ENCODE measurements around the gene RIMS4.

GRCh38 chr20:44805979-44806620, 4.2 kb downstream of the RIMS4 start:
- TF ChIP-seq CTCF (IDR thresholded peaks at IDR 0.05; ENCODE audit: insufficient read depth, low read length) (no peak), POLR2AphosphoS5 (IDR thresholded peaks at IDR 0.05; ENCODE audit: low read depth) (no peak), REST (IDR thresholded peaks at IDR 0.05; ENCODE audit: insufficient replicate concordance, low read depth) (no peak), GABPA (IDR thresholded peaks at IDR 0.05; ENCODE audit: low read depth) (no peak)

Measured in HL-60 (cell line).